GM12878 (cell line): ENCODE measurements around the gene BAZ2B. TPM values are rescaled to one million over a fixed set of nuclear protein-coding genes. Genes with fewer than 3 reads are reported as not detected.

Experiments used
- ATAC-seq: fragments of 200-7000 bp; cut with Tn5 transposase; 3 replicates; pipeline ENCODE4 v1.9.1; 2020; ENCODE audit warnings: mild to moderate bottlenecking, moderate library complexity
- BruUV-seq: library from RNA; stranded (reverse); fragments of 400-500 nt; replicated peaks from 2 replicates; lab custom pipeline; 2021; lab: Mats Ljungman, UMichigan
- CTCF ChIA-PET: fragments of 300-600 bp; sonication (Branson Sonifier 250); formaldehyde crosslinking; extraction: SDS; loops from one replicate; lab custom pipeline; 2021; ENCODE audit warnings: inconsistent platforms; lab: Yijun Ruan, JAX
- POLR2A ChIA-PET: fragments of 350-600 bp; formaldehyde crosslinking; extraction: SDS; loops from one replicate; lab custom pipeline; 2021; ENCODE audit warnings: inconsistent platforms; lab: Charles Lee
- RAD21 ChIA-PET: fragments of 300-600 bp; sonication (Branson Sonifier 250); formaldehyde crosslinking; loops from one replicate; lab custom pipeline; 2023; ENCODE audit warnings: antibody characterized with exemption; ENCODE audit not compliant: unreplicated experiment; lab: Charles Lee
- SMC1A ChIA-PET: fragments of 300-600 bp; sonication (Branson Sonifier 250); formaldehyde crosslinking; loops from one replicate; lab custom pipeline; 2023; ENCODE audit not compliant: unreplicated experiment, uncharacterized antibody; lab: Charles Lee
- DNase-seq: peaks from one replicate; pipeline ENCODE4 v3.0.0-alpha.2; 2011; ENCODE audit warnings: low read depth, low spot score
- FAIRE-seq: peaks from 3 replicates; lab custom pipeline; 2011; peaks lifted over from hg19 to GRCh38; lab: Jason Lieb, UNC
- H2AFZ ChIP-seq: 2 replicates; pipeline ENCODE4 v1.6.0; 2011; ENCODE audit warnings: low read depth, low read length, control low read depth; ENCODE audit not compliant: control insufficient read depth
- H3K27ac ChIP-seq: 2 replicates; pipeline ENCODE4 v1.5.1; 2011; ENCODE audit warnings: control low read depth; ENCODE audit not compliant: control insufficient read depth, insufficient read depth
- H3K27me3 ChIP-seq, 2 experiments: replicated peaks in 1 of 2; 2 replicates each; pipeline versions ENCODE4 v1.6.0 to v1.6.1; 2011; ENCODE audit warnings: low read length in 1 of 2; ENCODE audit not compliant: control insufficient read depth in 2 of 2, insufficient read depth in 2 of 2
- H3K36me3 ChIP-seq, 2 experiments: 2 replicates each; pipeline ENCODE4 v1.5.1; 2011; ENCODE audit warnings: low read length in 1 of 2; ENCODE audit not compliant: control insufficient read depth in 2 of 2, insufficient read depth in 2 of 2
- H3K4me1 ChIP-seq: 2 replicates; pipeline ENCODE4 v1.6.1; 2011; ENCODE audit warnings: mild to moderate bottlenecking, low read length, moderate library complexity, mixed read lengths; ENCODE audit not compliant: control insufficient read depth, insufficient read depth
- H3K4me2 ChIP-seq: 2 replicates; pipeline ENCODE4 v1.6.0; 2011; ENCODE audit warnings: control low read depth; ENCODE audit not compliant: control insufficient read depth, insufficient read depth
- H3K4me3 ChIP-seq: fragments of 200-600 bp; sonication (generic); 2 replicates; pipeline ENCODE4 v1.5.1; 2016
- H3K79me2 ChIP-seq: 2 replicates; pipeline ENCODE4 v1.6.0; 2011; ENCODE audit warnings: low read length; ENCODE audit not compliant: control insufficient read depth, insufficient read depth
- H3K9ac ChIP-seq: 2 replicates; pipeline ENCODE4 v1.8.0; 2011; ENCODE audit warnings: low read length, control low read depth, mixed read lengths; ENCODE audit not compliant: control insufficient read depth, insufficient read depth
- H3K9me3 ChIP-seq: replicated peaks from 3 replicates; pipeline ENCODE4 v1.5.1; 2011; ENCODE audit warnings: mild to moderate bottlenecking, low read length; ENCODE audit not compliant: control insufficient read depth, insufficient read depth
- H4K20me1 ChIP-seq: 2 replicates; pipeline ENCODE4 v1.6.0; 2011; ENCODE audit not compliant: control insufficient read depth, insufficient read depth
- CBFB ChIP-seq: IDR thresholded peaks from 2 replicates; pipeline ENCODE4 v1.6.1; 2016; ENCODE audit warnings: antibody characterized with exemption, low read depth
- ELK1 ChIP-seq: IDR thresholded peaks from 2 replicates; pipeline ENCODE4 v1.6.1; 2012; ENCODE audit warnings: low read depth, low read length, improper control_type of control experiment
- EZH2 ChIP-seq: IDR thresholded peaks from 2 replicates; pipeline ENCODE4 v1.6.1; 2012; ENCODE audit warnings: low read depth, mild to moderate bottlenecking, control low read depth, inconsistent platforms, low read length, borderline replicate concordance; ENCODE audit not compliant: control insufficient read depth
- GATAD2B ChIP-seq: fragments of 450-650 bp; conservative IDR thresholded peaks from 2 replicates; pipeline ENCODE4 v1.6.1; 2017; ENCODE audit warnings: low read depth, mild to moderate bottlenecking, moderate library complexity
- HDAC6 ChIP-seq: fragments of 200-600 bp; sonication (generic); IDR thresholded peaks from one replicate; pipeline ENCODE4 v1.8.0; 2017; ENCODE audit warnings: antibody characterized with exemption; ENCODE audit not compliant: unreplicated experiment
- JUND ChIP-seq: IDR thresholded peaks from 2 replicates; pipeline ENCODE4 v1.6.1; 2012; ENCODE audit warnings: low read depth, mild to moderate bottlenecking, low read length, improper control_type of control experiment, moderate library complexity
- PKNOX1 ChIP-seq: fragments of 450-650 bp; IDR thresholded peaks from 2 replicates; pipeline ENCODE4 v1.6.1; 2016; ENCODE audit warnings: mild to moderate bottlenecking
- in situ Hi-C: fragments of 300-500 bp; cut with MboI; formaldehyde crosslinking; loops from 9 replicates; pipeline ENCODE4 v1.14.3; 2018; ENCODE audit warnings: mixed read lengths
- intact Hi-C: fragments of 100-400 bp; cut with micrococcal nuclease; formaldehyde crosslinking; loops from one replicate; pipeline ENCODE4 v1.14.2; 2022; ENCODE audit not compliant: unreplicated experiment
- polyA plus RNA-seq, 11 experiments: library from polyadenylated mRNA; depleted of rRNA in 4 of 11; unstranded in 6 of 11; stranded (reverse) in 5 of 11; fragments of >200 nt; fragmentation: Nextera tagmentation in 4 of 11; fragmentation: Illumina TruSeq in 1 of 11; extraction: Ambion mirVana in 4 of 11; extraction: Trizol in 1 of 11; gene quantifications; 1 replicate in 1 of 11; 2 replicates in 10 of 11; pipeline versions ENCODE4 v1.2.1 to v1.2.3, GENCODE V29; 2011 to 2016; ENCODE audit warnings: inconsistent platforms in 2 of 11, missing spikeins in 2 of 11, low read depth in 1 of 11
- total RNA-seq, 4 experiments: library from RNA; depleted of rRNA in 3 of 4; stranded (reverse); fragments of >200 nt in 3 of 4; fragmentation: Illumina TruSeq in 1 of 4; extraction: Trizol in 1 of 4; gene quantifications; 2 replicates each; pipeline versions ENCODE4 v1.2.1 to v1.2.3, GENCODE V29; 2013 to 2021

Gene BAZ2B
- total and polyA plus RNA-seq, 10 of the 15 experiments (the other 5 are each of a cell fraction or from before 2014, with no cell fraction given): 8.8 to 49.7 (median 24.7) TPM

GRCh38 chr2:159591221-159591620 is 25.1 kb downstream of the BAZ2B start:
- ChIA-PET SMC1A (no interaction called here), POLR2A (interaction anchor here (0.6 kb wide), 1 partner anchor 190 kb away, joined by 3 read pairs; no protein-coding TSS in a partner anchor), CTCF (interaction anchor here (1.2 kb wide), 1 partner anchor 10 kb away, joined by 4 read pairs; no protein-coding TSS in a partner anchor), RAD21 (no interaction called here)
- Histone ChIP-seq H3K27ac (no peak overlapping the region), H3K4me2 (no peak overlapping the region), H3K79me2 (no peaks in the 10 kb centered on the region), H3K27me3 (no peaks in the 10 kb centered on the region), H3K4me3 (no peak overlapping the region), H4K20me1 (no peaks in the 10 kb centered on the region; the same call in 1 of the 2 replicates), H3K9ac (no peak overlapping the region), H3K9me3 (no peaks in the 10 kb centered on the region), H3K4me1 (no peaks in the 10 kb centered on the region), H2AFZ (no peak overlapping the region), H3K36me3 (no peaks in the 10 kb centered on the region)
- intact Hi-C loops: no loop called here
- BruUV-seq: no TSS peak
- DNase-seq: no peak
- no peak for TF ChIP-seq GATAD2B
- TF ChIP-seq JUND: no peak
- no peak for TF ChIP-seq CBFB
- no peak for TF ChIP-seq EZH2
- no peak for TF ChIP-seq HDAC6
- no peak for TF ChIP-seq ELK1
- no peak for TF ChIP-seq PKNOX1
- FAIRE-seq: no peak
- in situ Hi-C loops: no loop called here
- ATAC-seq: no peak
